ENCODE data around the gene PPIL1.

Gene PPIL1

GRCh38 chr6:36888115-36888643 lies 13.6 kb upstream of the PPIL1 start:
- no peak for DNase-seq

DNA sequence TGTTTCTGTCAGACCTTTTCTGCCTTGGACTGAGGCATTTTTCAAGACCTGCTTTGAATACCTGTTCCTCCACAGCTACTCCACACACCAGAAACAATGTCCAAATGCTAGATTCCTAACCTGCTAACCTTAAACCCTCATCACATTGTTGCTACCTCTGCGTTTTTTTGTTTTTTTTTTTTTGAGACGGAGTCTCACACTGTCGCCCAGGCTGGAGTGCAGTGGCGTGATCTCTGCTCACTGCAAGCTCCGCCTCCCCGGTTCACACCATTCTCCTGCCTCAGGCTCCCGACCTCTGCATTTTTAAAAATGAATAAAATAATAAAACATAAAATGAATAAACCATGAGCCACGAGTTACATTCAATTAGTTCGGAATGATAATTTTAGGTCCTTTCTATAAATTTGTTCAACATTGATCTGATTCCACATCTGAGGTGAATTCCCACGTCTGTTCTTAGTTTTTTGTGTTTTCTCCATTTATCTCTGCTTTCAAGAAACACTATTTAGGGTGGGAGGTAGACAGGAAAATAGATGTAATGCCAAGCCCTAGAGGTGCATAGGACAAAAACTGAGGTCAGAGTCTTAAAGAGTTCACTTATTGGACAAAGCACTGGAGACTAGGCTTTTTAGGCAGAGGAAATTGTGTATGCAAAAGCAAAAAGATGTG lies 12.5 kb upstream of the PPIL1 start:
- DNase-seq = no peak

- peak; percentile 100 for DNase-seq
These were observed 11.1 kb upstream of the PPIL1 start, which contains the start of gene C6orf89 for GRCh38 chr6:36885461-36886401. Gene C6orf89, plus strand, starts transcription at chr6:36885952. Its CDS starts 13,493 bp downstream, at chr6:36899445.

- DNase-seq = no peak
These were observed 10.0 kb upstream of the PPIL1 start for GRCh38 chr6:36884610-36885009.

- peak; percentile 10 for DNase-seq
These were observed 639 bp upstream of the PPIL1 start for GRCh38 chr6:36875250-36875633.

DNA sequence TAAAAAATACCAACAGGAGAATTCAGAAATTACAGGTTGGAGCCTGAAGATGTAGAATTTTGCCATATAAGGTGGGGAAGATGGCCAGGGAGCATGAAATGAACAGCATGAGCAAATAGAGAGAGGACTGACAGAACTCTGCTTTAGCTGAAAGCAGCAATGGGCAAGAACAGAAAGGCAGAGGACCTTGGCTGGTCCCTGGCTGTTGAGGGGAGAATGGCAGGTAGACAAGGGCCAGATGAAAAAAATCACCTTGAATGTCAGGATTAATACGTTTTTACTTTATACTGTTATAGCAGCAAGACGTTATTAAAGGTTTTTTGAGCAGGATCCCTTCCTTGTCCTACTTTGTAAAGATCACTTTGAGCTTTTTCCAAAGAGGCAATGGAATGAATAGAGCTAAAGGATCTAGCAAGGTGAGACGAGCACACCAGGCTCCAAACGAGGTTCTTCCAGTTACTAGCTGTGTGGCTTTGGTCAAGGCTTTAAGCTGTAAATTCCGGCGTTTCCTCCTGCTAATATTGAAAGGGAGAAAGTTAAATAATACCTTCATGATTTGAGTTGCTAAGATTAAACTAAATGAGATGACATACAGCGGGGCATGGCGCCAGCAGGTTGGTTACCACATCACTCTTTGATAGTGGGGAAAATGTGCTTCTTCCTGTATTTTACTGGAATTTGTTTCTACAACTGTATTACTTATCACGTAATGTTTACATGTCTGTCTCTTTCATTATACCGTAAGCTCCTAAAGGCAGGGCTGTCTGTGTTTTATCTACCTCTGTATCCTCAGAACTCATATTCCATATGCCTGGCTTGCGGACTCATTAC lies 776 bp downstream of the PPIL1 start:
- peak; percentile 44 for DNase-seq

DNA sequence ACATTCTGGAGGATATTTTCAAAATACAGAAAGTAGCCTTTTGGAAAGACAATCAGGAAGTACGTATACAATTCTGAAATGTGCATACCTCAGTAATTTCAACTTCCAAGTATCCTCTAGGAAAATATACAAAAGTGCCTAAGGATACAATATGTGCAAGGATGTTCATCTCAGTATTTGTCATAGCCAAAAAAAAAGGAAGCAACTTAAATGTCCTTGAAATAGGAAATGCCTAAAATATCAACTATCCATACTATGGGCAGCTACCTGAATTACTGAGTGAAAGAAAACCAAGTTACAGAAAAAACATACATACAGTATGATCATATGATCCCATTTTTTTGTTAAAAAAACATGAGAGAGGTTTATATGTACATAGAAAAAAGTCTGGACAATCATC lies 1.5 kb downstream of the PPIL1 start:
- DNase-seq = no peak

DNA sequence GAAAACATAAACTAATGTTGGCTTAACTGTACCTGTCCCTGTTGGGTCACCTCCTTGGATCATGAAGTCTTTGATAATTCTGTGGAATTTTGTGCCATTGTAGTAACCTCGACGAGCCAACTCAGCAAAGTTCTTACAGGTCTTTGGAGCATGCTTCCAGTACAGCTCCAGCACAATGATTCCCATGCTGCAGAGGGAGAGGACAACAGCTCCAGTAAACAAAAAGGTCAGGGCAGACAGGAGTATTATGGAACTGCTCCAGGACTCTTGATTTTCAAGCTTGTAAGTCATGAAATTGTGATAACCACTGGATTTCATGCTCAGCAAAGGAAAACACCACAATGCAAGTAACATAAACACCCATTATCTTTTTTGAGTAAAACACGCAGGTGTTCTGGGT lies 2.9 kb downstream of the PPIL1 start:
- DNase-seq = no peak

DNA sequence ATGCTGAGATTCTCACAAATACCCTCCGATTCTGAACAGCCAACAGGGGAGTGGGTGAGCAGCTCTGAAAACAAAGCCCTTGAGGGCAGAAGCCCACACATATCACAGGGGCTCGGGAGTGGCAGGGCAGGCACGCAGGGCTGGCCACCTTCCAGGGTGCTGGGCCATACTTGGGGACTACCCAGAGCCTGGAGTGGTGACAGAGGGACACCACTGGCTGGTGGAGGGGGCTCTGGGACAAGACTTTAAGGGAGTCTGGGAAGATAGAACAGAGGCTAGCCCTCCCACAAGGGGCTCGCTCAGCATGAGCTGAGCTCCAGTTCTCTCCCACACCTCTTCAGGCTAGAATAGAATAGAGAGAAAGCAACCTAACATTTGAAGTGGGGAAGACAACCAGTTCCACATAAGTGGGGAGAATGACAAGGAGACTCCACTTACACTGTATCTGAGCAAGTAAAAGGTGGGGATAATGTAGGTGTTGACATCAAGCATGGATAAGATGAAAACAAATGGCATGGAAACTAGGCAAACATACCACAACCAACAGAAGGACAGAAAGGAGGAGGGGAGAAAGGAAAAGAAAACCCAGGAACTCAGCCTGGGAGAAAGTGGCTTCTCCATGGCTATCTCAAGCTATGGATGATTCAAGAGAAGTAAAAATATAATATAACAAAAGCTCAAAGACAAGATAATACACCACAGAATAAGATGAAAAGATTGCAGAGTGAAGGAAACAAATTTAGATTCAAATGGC lies 7.0 kb downstream of the PPIL1 start:
- no peak for DNase-seq

DNA sequence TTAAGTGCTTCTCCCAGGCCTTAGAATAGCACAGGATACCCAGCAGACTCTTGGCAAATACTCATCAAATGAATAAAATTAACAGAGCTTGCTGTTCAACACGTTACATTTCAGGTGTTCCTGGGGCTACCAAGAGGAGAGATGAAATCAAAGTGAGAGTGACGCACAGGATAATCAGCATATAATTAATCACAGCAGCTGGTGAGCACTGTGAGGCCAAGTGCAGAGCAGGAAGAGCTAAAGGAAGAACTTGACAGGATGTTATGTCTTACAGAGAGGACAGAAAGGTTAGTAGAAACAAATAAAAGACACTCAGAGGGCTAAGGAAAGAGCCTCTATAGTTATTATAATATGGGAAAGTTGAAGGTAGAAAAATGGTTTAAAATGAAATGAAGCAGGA lies 8.8 kb downstream of the PPIL1 start:
- no peak for DNase-seq

DNA sequence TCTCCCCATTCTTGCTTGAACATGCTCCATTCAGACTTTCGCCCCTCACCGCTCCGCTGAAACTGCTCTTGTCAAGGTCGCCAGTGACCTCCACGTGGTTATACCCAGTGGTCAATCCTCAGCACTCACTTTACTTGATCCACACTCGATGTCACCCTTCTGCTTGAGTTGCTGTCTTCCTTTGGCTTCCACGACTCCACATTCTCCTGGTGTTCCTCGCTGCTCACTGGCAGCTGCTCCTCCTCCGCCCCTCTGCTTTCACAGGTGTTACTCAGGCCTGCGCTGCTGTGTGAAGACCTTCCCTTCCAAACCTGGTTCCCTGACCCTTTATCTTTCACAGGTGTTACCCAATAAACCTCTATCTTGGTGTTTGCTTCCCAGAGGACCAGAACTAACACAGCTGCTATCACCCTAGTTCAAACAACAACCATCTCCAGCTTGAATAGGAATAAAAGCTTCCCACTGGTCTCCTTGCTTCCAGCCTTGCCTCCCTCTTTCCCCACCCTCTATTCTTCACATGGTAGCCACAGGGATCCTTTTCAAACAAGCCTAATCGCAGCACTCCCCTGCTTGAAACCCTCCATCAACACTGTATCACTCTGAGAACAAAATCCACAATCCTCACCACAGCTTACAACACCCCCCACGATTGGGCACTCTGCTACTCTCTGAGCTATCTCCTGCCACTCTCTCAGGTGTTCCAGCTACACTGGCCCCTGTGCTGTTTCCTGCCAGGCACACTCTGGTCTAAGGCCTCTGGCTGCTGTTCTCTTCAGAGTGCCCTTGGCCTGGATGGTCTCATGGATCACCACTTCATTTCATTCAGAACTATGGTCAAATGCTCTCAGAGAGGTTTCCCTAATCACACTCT lies 10.7 kb downstream of the PPIL1 start:
- DNase-seq = no peak

DNA sequence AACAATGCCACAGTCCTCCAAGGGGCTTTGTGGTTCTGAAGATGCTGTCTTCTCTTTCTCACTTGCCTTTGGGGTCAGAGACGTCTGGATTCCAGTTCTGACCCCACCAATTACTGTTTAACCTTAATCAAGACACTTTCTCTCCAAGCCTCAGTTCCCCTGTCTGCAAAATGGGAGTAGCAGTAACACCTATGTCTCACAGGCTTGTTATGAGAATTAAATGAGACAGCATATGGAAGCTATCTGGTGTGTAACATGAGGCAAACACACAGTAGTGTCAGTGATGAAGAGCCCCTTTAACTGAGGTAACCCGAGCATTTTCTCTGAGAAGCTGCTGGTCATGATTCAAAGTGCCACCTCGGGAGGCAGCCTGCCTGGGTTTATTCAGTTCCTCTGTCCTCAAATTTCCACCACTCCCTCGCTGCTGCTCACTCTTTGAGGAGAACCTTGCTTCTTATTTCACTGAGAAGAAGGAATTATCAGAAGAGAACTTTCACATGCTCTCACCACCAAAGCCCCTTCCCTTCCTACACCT lies 11.7 kb downstream of the PPIL1 start:
- no peak for DNase-seq

DNA sequence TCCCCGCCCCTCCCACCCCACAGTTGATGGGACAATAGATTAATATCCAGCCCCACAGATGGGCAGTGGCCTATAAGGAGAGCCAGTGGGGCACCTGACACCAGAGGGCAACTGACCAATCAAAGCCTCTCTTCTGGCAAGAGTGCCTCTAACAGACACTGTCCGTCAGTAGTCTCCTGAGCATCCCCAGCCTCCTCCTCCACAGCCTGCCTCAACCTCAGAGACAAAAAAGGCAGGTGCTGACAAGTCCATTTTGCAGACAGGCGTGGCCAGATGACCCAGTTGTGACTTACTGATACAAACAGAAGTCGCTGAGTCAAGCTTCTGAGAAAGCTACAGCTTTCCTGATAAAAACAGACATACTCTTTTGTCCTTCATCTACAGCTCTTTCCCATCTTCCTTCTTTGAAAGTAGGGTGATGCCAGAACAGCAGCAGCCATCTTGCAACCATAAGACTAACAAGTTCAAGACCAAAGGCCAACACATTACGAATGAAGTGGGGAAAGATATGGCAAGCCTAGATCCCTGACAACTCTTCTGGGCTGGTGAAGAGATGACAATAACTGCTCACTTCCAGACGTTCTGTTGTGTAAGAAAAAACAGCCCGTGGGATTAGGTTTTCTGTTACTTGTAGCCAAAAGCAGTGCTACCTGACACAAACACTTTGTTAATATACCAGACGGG lies 12.3 kb downstream of the PPIL1 start:
- peak; percentile 67 for DNase-seq

DNA sequence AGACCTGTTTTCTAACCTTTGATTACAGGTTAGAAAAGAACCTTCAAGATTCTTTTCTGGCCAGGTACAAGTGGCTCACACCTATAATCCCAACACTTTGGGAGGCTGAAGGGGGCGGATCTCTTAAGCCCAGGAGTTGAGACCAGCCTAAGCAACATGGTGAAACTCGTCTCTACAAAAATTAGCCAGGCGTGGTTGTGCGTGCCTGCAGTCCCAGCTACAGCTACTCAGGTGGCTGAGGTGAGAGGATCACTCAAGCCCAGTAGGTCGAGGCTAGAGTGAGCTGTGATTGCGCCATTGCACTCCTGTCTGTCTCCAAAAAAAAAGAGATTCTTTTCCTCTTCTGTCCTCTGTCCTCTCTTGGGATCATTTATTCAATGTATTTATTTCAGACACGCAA lies 14.5 kb downstream of the PPIL1 start:
- DNase-seq = no peak

DNA sequence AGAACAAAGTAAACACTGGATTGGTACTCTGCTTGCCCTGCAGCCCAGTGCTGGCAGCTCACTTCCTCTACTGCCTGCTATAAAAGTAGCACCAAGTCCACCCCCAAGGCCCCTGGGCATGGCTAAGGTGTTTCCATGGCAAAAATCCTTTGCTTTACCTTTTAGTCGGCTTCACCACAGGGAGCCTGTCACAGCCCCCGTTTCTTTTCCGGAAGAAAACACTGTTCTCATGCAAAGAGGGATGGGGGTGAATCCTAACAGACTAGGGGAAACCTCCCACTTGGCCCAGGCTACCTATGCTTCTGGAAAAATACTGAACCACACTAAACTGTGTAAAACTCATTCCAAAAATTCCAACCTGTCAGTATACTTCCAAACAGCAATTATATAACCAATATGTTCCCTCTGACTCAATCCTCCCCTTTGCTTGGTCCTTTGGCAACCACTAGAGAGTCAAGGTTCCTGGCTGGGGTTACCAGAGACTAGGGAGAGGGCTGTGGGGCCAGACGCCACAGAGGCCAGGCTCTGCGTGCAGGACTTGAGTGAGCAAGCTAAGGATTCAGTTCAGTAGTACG lies 16.1 kb downstream of the PPIL1 start:
- no peak for DNase-seq

GRCh38 chr6:36857325-36857724 lies 17.3 kb downstream of the PPIL1 start:
- DNase-seq = no peak

- DNase-seq = no peak
These were observed 18.3 kb downstream of the PPIL1 start for GRCh38 chr6:36856277-36856676.

DNA sequence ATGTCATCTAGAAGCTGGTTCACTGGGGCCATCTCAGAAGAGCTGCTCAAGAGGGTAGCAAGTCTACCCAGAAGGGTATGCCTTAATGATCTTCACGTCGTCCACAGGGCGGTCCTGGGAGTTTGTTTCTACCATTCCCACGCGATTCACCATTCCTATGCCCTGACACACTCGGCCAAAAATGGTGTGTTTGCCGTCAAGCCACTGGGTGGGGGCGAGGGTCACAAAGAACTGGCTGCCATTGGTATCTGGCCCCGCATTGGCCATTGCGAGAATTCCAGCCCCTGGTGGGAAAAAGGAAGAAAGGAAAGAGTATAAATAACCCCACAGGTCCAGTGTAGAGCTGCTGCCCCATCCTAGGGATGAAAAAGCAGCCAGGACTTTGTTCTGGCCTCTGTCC lies 18.9 kb downstream of the PPIL1 start:
- DNase-seq = no peak

DNA sequence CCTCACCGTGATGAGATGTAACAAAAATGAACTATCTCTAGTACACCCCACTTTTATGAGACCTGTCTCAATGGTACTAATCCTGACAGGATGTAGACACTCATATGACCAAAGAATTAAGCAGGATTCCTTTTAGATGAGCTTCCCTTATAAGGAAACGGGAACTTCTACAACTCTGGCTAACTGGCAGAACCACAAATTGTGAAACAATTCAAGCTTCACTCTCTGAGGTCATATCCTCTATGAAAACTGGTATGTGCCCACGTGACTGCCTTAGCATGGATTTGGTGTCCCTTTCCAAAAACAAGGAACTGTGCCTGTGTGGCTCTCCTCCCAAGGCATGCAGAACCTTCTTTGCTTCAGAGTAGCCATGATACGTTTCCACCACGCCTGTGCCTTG lies 21.3 kb downstream of the PPIL1 start:
- peak; percentile 75 for DNase-seq

All from hematopoietic multipotent progenitor cell treated with erythropoietin and hydrocortisone succinate and interleukin-3 and kit ligand, for 4 days (in vitro differentiated cells).